Measurements from ENCODE around the gene SIK2. TPM values are rescaled to one million over a fixed set of nuclear protein-coding genes. Genes with fewer than 3 reads are reported as not detected.
A peak's percentile ranks its signal among the peaks of the same experiment; 100 is the strongest.

Gene SIK2
- total RNA-seq, 1 experiment from 2014 or later = 9.0 TPM

DNA sequence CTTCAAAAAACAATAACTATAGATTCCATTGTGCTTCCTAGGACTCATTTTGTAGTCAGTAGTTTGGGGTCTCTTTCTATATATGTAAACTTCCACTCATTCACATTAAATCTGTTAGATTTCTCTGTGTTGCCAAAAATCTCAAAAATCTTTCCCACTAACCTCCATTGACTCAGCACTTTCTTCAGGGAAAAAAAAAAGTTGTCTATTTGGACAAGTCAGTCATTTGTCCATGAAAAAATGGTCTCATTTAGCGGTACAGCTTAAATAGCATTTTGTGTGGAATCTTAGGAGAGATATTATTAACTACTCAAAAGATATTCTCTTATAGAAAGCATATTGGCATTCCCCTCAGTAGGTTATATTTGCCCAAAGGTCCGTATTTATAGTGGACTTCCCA, 82.0 kb downstream of the SIK2 start:
- CTCF ChIA-PET = no interaction called here
- DNase-seq (no peak), ATAC-seq (no peak)
- H3K4me1 ChIP-seq (ENCODE audit: insufficient read depth, low read length) = no peaks in the 10 kb centered on the region
- H3K9ac ChIP-seq (ENCODE audit: low read length) = no peak overlapping the region
- BruUV-seq (replicated peaks) = no TSS peak
- no peak overlapping the region for H3K4me2 ChIP-seq (ENCODE audit: low read length)
- H3F3A ChIP-seq (ENCODE audit: low read length, unreplicated experiment) = no peaks in the 10 kb centered on the region
- H2AFZ ChIP-seq (ENCODE audit: low read length) = no peak overlapping the region
- H3K27ac ChIP-seq (ENCODE audit: low read length) = no peak overlapping the region
- H3K27me3 ChIP-seq (ENCODE audit: low read length) = no peaks in the 10 kb centered on the region
- H3K9me2 ChIP-seq (replicated peaks; ENCODE audit: low read length) = no peaks in the 10 kb centered on the region
- intact Hi-C loops (cut with micrococcal nuclease) = no loop called here
- TF ChIP-seq EZH2phosphoT487 (IDR thresholded peaks at IDR 0.05; ENCODE audit: borderline replicate concordance, low read length) (no peak), EZH2 (IDR thresholded peaks at IDR 0.05; ENCODE audit: low read length, unreplicated experiment) (no peak)
- TF ChIP-seq, protein P1, sequence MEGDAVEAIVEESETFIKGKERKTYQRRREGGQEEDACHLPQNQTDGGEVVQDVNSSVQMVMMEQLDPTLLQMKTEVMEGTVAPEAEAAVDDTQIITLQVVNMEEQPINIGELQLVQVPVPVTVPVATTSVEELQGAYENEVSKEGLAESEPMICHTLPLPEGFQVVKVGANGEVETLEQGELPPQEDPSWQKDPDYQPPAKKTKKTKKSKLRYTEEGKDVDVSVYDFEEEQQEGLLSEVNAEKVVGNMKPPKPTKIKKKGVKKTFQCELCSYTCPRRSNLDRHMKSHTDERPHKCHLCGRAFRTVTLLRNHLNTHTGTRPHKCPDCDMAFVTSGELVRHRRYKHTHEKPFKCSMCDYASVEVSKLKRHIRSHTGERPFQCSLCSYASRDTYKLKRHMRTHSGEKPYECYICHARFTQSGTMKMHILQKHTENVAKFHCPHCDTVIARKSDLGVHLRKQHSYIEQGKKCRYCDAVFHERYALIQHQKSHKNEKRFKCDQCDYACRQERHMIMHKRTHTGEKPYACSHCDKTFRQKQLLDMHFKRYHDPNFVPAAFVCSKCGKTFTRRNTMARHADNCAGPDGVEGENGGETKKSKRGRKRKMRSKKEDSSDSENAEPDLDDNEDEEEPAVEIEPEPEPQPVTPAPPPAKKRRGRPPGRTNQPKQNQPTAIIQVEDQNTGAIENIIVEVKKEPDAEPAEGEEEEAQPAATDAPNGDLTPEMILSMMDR (conservative IDR thresholded peaks at IDR 0.05; ENCODE audit: low read depth, low read length) = no peak
- POLR2A ChIA-PET (ENCODE audit: unreplicated experiment) = no interaction called here
- H3K4me3 ChIP-seq (ENCODE audit: low read length) = no peak overlapping the region
- H3K79me2 ChIP-seq (ENCODE audit: low read length) = no peaks in the 10 kb centered on the region
- no peaks in the 10 kb centered on the region for H4K20me1 ChIP-seq (ENCODE audit: low read length)
- peaks cover 14% of the 10 kb centered on the region for H3K36me3 ChIP-seq (ENCODE audit: low read depth, low read length)
- no peaks in the 10 kb centered on the region for H3K9me3 ChIP-seq (ENCODE audit: low read length)

- no peaks in the 10 kb centered on the region for H3K79me2 ChIP-seq (ENCODE audit: low read length)
- no peaks in the 10 kb centered on the region for H3F3A ChIP-seq (ENCODE audit: low read length, unreplicated experiment)
- H3K4me2 ChIP-seq (ENCODE audit: low read length) = no peak overlapping the region
- no peaks in the 10 kb centered on the region for H3K9me2 ChIP-seq (replicated peaks; ENCODE audit: low read length)
- H3K4me3 ChIP-seq (ENCODE audit: low read length) = no peak overlapping the region
- H4K20me1 ChIP-seq (ENCODE audit: low read length) = no peaks in the 10 kb centered on the region
- no peaks in the 10 kb centered on the region for H3K27me3 ChIP-seq (ENCODE audit: low read length)
- no peaks in the 10 kb centered on the region for H3K9me3 ChIP-seq (ENCODE audit: low read length)
- BruUV-seq (replicated peaks) = no TSS peak
- POLR2A ChIA-PET (ENCODE audit: unreplicated experiment) = no interaction called here
- no peak overlapping the region for H3K9ac ChIP-seq (ENCODE audit: low read length)
- peaks cover 14% of the 10 kb centered on the region for H3K36me3 ChIP-seq (ENCODE audit: low read depth, low read length)
- H2AFZ ChIP-seq (ENCODE audit: low read length) = no peak overlapping the region
- CTCF ChIA-PET = no interaction called here
- H3K4me1 ChIP-seq (ENCODE audit: insufficient read depth, low read length) = no peaks in the 10 kb centered on the region
- DNase-seq = no peak
- TF ChIP-seq, protein P1 (conservative IDR thresholded peaks at IDR 0.05; ENCODE audit: low read depth, low read length) = no peak
- TF ChIP-seq EZH2phosphoT487 (IDR thresholded peaks at IDR 0.05; ENCODE audit: borderline replicate concordance, low read length) = no peak
- TF ChIP-seq EZH2 (IDR thresholded peaks at IDR 0.05; ENCODE audit: low read length, unreplicated experiment) = no peak
- no peak for ATAC-seq
- intact Hi-C loops (cut with micrococcal nuclease) = no loop called here
- no peak overlapping the region for H3K27ac ChIP-seq (ENCODE audit: low read length)
Measured at GRCh38 chr11:111688013-111688412, 85.8 kb downstream of the SIK2 start.

GRCh38 chr11:111691176-111691575, 88.9 kb downstream of the SIK2 start:
- no peaks in the 10 kb centered on the region for H3K79me2 ChIP-seq (ENCODE audit: low read length)
- no peak overlapping the region for H3K9ac ChIP-seq (ENCODE audit: low read length)
- intact Hi-C loops (cut with micrococcal nuclease) = no loop called here
- TF ChIP-seq, protein P1 (conservative IDR thresholded peaks at IDR 0.05; ENCODE audit: low read depth, low read length) = no peak
- TF ChIP-seq EZH2phosphoT487 (IDR thresholded peaks at IDR 0.05; ENCODE audit: borderline replicate concordance, low read length) = no peak
- peaks cover 14% of the 10 kb centered on the region for H3K36me3 ChIP-seq (ENCODE audit: low read depth, low read length)
- H3K4me3 ChIP-seq (ENCODE audit: low read length) = no peak overlapping the region
- ChIA-PET POLR2A (ENCODE audit: unreplicated experiment) (no interaction called here), CTCF (no interaction called here)
- no peaks in the 10 kb centered on the region for H4K20me1 ChIP-seq (ENCODE audit: low read length)
- no peaks in the 10 kb centered on the region for H3K9me2 ChIP-seq (replicated peaks; ENCODE audit: low read length)
- no TSS peak for BruUV-seq (replicated peaks)
- no peak overlapping the region for H3K4me2 ChIP-seq (ENCODE audit: low read length)
- 0 out of 2 replicates have a peak, but pooled peaks have one; percentile 27 for ATAC-seq
- peaks cover 3% of the 10 kb centered on the region; the same call in 1 of the 2 replicates for H3K4me1 ChIP-seq (ENCODE audit: insufficient read depth, low read length)
- H2AFZ ChIP-seq (ENCODE audit: low read length) = no peak overlapping the region
- H3K27me3 ChIP-seq (ENCODE audit: low read length) = no peaks in the 10 kb centered on the region
- no peak for DNase-seq
- no peaks in the 10 kb centered on the region for H3K9me3 ChIP-seq (ENCODE audit: low read length)
- no peaks in the 10 kb centered on the region for H3F3A ChIP-seq (ENCODE audit: low read length, unreplicated experiment)
- no peak overlapping the region for H3K27ac ChIP-seq (ENCODE audit: low read length)

All from PC-3 (cell line).